CD4-positive, alpha-beta T cell treated with Interleukin-21 for 1 hour (primary cell): Measurements from ENCODE around the gene SURF4.
"Not testable (repeated sequence)": the region's sequence is repeated elsewhere in the genome, so short reads cannot be mapped to it uniquely, and the experiment has no call there.

ENCODE experiments used
- DNase-seq: peaks from one replicate; pipeline ENCODE4 v3.0.0-alpha.2; 2020

Gene SURF4

GRCh38 chr9:133397370-133397769 lies 21.5 kb upstream of the SURF4 start:
- DNase-seq = no peak

- no peak for DNase-seq
Observed at GRCh38 chr9:133396952-133397351, 21.1 kb upstream of the SURF4 start.

GRCh38 chr9:133394687-133395271 lies 18.9 kb upstream of the SURF4 start:
- no peak for DNase-seq

DNA sequence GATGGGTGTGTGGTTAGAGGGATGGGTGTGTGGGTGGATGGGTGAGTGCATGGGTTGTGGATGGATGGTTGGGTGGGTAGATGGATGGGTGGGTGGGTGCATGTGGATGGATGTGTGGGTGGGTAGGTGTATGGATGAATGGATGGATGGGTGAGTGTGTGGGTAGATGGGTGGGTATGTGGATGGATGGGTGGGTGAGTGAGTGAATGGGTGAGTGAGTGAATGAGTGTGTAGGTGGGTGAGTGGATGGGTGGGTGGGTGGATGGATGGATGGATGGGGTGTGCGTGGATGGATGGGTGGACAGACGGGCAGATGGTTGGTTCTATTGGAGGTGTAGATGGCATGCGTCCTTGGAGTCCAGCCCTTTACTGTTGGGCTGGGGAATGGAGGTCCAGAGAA lies 17.5 kb upstream of the SURF4 start:
- DNase-seq = no peak

GRCh38 chr9:133392308-133392707 lies 16.4 kb upstream of the SURF4 start:
- DNase-seq = not testable (repeated sequence)

DNA sequence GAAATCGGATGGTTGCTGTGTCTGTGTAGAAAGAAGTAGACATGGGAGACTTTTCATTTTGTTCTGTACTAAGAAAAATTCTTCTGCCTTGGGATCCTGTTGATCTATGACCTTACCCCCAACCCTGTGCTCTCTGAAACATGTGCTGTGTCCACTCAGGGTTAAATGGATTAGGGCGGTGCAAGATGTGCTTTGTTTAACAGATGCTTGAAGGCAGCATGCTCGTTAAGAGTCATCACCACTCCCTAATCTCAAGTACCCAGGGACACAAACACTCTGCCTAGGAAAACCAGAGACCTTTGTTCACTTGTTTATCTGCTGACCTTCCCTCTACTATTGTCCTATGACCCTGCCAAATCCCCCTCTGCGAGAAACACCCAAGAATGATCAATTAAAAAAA lies 15.6 kb upstream of the SURF4 start:
- DNase-seq = not testable (repeated sequence)

DNA sequence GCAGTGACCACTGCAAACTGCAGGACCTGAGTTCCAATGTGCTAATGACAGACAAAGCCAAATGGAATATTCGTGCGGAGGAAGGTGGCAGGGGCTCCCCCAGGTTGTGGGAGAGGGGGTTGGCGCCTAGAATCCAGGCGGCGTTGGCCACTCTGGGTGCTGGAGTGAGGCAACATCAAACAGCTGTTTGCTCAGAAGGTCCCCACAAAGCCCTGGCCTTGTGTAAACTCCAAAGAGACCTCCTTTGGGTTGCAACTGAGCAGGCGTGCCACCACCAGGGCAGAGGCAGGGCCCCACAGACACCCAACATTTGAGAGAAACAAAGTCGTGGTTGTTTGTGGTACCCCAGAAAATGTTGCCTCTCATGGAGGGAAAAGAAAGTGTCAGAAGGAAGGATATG lies 14.9 kb upstream of the SURF4 start:
- DNase-seq = no peak

DNA sequence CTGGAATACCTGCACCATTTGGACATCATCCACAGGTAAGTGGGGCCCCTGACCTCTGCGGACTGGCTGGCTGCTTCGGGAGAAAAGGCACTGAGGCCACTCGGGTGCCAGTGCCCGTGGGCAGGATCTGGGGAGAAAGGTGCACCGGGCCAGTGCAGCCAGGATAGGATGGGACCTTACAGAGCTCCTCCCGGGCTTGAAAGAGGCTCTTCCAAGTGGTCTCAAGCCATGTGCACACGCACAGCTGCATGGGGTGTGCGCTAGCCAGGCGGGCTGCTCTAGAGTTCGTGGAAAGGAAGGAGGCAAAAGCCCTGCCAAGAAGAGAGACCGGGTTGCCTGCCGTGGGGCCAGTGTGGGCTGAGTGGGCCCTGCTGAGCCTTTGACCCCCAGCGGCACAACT lies 13.7 kb upstream of the SURF4 start:
- no peak for DNase-seq

DNA sequence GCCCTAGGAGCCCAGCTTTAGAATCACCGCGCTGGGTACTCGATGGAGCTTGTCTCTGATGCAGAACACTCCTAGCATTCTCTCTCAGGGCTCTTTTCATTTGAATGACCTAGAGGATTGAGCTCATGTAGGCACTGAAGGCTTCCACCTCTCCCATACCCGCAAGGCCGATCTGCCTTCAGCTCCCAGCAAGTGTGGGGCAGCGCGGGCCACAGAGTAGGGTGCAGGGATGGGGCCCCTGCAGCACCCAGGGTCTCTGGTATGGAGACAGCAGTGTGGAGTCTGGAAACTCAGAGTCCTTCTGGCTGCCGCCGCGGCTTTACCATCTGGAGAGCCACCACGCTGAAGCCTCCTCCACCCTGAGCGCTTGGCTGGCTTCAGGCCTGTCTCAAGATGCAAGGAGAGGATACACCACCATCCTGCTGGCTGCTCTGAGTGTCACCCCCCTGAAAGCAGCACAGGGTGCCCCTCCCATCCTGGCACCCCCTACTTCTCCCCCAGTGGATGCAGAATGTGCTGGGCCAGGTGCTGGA lies 13.2 kb upstream of the SURF4 start:
- no peak for DNase-seq

DNA sequence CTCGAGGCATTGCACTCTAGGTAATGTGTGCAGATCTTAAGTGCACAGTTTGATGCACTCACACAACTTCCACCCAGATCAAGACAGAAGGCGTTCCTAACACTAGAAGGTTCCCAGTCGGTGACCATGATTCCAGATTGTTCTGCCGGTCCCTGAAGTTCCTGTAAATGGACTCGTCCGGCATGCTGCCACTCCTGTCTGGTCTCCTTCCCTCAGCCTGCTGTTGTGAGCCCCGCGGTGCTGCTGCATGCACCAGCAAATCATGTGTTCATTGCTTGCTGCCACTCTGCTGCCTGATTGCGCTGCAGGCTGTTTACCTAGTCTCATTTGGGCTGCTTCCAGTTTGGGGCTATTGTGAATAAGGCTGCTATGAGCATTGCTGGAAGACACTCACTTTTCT lies 11.8 kb upstream of the SURF4 start:
- DNase-seq = no peak

GRCh38 chr9:133386338-133386737 lies 10.5 kb upstream of the SURF4 start:
- no peak for DNase-seq

GRCh38 chr9:133385452-133385851 lies 9.6 kb upstream of the SURF4 start:
- no peak for DNase-seq

GRCh38 chr9:133384736-133385321 lies 9.0 kb upstream of the SURF4 start:
- no peak for DNase-seq

DNA sequence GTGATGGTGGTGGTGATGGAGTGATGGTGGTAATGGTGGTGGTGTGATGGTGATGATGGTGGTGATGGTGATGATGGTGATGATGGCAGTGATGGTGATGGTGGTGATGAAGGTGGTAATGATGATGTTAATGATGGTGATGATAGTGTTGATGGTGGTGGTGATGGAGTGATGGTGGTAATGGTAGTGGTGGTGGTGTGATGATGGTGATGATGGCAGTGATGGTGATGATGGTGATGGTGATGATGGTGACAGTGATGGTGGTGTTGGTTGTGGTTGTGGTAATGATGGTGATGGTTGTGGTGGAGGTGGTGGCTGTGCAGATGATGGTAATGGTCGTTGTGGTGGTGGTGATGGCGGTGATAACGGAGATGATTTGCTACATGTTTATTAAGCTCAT lies 7.6 kb upstream of the SURF4 start:
- DNase-seq = no peak

DNA sequence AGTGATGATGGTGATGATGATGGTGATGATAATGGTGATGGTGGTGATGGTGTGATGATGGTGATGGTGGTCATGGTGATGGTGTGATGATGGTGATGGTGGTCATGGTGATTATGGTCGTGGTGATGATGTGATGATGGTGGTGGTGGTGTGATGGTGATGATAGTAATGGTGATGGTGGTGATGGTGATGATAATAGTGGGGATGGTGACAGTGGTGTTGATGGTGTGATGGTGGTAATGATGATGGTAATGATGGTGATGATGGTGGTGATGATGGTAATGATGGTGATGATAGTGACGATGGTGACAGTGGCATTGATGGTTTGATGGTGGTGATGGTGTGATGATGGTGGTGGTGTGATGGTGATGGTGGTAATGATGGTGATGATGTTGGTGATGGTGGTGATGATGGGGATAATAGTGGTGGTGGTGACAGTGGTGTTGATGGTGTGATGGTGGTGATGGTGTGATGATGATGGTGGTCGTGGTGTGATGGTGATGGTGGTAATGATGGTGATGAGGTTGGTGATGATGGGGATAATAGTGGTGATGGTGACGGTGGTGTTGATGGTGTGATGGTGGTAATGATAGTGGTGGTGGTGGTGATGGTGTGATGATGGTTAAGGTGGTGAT lies 6.8 kb upstream of the SURF4 start:
- no peak for DNase-seq

GRCh38 chr9:133380734-133381133 lies 4.9 kb upstream of the SURF4 start:
- no peak for DNase-seq

GRCh38 chr9:133379153-133380086 lies 3.6 kb upstream of the SURF4 start:
- no peak for DNase-seq

DNA sequence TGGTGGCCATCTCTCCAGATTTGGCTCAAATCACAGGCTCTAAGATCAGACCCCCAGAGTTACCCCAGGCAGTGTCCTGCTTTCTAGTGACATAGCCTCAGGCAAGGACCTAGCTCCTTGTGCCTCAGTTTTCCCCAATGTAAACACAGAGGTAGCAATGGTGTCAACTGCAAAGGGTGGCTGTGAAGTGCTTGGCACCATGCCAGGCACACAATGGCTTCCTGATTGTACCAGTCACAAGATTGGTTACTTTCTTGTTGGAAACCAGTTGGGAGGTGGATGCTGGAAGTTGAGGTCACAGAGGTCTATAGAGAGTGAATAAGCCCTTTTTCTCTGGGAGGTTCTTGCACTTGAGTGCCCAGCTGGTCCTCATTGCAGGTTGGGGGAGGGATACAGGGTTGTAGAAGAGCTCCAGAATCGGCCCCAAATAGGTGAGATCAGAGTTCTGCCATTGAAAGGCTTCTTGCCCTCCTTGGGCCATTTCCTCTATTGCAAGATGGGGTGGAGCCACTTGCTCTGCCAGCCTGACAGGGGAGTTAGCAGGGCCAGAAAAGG lies 2.6 kb upstream of the SURF4 start:
- no peak for DNase-seq

- no peak for DNase-seq
Observed at GRCh38 chr9:133377721-133378216, 1.9 kb upstream of the SURF4 start.

- not testable (repeated sequence) for DNase-seq
Observed at GRCh38 chr9:133377280-133377679, 1.4 kb upstream of the SURF4 start.

DNA sequence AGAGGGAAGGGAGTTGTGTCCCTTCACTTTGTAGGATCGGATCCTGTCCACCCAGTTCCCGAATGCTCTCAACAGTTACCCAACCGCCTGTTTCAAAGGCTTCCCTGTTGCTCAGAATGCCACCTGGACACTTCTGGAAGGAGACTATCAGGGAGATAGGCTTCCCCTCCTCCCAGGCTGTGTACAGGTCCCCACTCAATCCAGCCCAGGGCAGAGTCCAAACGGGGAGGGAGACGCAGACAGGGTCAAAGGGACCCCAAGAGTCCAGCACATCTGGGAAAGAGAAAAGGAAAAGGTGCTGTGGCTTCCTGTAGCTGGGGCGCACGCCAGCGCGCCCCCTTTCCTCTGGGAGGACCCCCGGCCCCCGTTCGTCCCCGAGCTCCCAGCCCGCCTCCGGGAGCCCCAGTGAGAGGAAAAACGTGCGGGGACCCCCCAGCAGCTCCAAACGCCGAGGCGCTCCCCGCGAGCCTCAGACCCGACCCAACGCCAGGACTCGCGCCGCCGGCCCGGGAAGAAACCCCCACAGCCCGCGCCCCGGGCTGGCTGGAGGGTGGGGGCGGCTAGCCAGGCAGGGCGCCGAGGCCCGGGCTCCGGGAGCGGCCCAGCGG lies 640 bp downstream of the SURF4 start:
- peak; percentile 28 for DNase-seq

GRCh38 chr9:133374612-133375115 lies 1.2 kb downstream of the SURF4 start:
- DNase-seq = peak; percentile 69
